ENCODE measurements around the gene TM9SF2. TPM values are rescaled to one million over a fixed set of nuclear protein-coding genes. Genes with fewer than 3 reads are reported as not detected.

The TM9SF2 gene
- total RNA-seq, 4 donors from 2014 or later = 19.8 to 189 (median 107) TPM

GRCh38 chr13:99496184-99497142 is 4.8 kb upstream of the TM9SF2 start:
- Histone ChIP-seq H3K27ac (peak overlapping the region; percentile 79 to 87 (median 84)), H3K4me3 (peak overlapping the region; percentile 35 to 55 (median 44)), H3K9me3 (no peaks in the 10 kb centered on the region), H3K4me1 (peaks cover 0 to 26% (median 6%) of the 10 kb centered on the region in 4 donors), H3K36me3 (no peaks in the 10 kb centered on the region), H3K27me3 (no peaks in the 10 kb centered on the region)
- TF ChIP-seq CTCF (IDR thresholded peaks at IDR 0.05) = peak in 1 of 6 experiments; percentile 2
- peak; percentile 29 to 55 for TF ChIP-seq POLR2A (IDR thresholded peaks at IDR 0.05)
- DNase-seq = peak; percentile 57 to 89 (median 74)

GRCh38 chr13:99498171-99499161 is 2.8 kb upstream of the TM9SF2 start:
- peak; percentile 98 to 99 (median 99) for DNase-seq
- Histone ChIP-seq H3K36me3 (no peaks in the 10 kb centered on the region), H3K9me3 (no peaks in the 10 kb centered on the region), H3K27ac (peak overlapping the region; percentile 79 to 91 (median 85)), H3K4me1 (peaks cover 0 to 38% (median 12%) of the 10 kb centered on the region in 4 donors), H3K27me3 (no peaks in the 10 kb centered on the region), H3K4me3 (peak overlapping the region; percentile 26 to 59 (median 50))
- TF ChIP-seq POLR2A (IDR thresholded peaks at IDR 0.05) (peak; percentile 62 to 84), CTCF (IDR thresholded peaks at IDR 0.05) (no peak)

GRCh38 chr13:99500839-99501183 is 461 bp upstream of the TM9SF2 start:
- no peaks in the 10 kb centered on the region for H3K27me3 ChIP-seq

GRCh38 chr13:99501848-99502301 is 603 bp downstream of the TM9SF2 start:
- Histone ChIP-seq H3K27ac (peak overlapping the region; percentile 86 to 92 (median 88)), H3K9me3 (no peaks in the 10 kb centered on the region), H3K36me3 (no peaks in the 10 kb centered on the region), H3K27me3 (no peaks in the 10 kb centered on the region), H3K4me1 (peaks cover 0 to 55% (median 15%) of the 10 kb centered on the region in 4 donors), H3K4me3 (peak overlapping the region; percentile 61 to 87 (median 70))
- TF ChIP-seq CTCF (IDR thresholded peaks at IDR 0.05) (no peak), POLR2A (IDR thresholded peaks at IDR 0.05) (peak; percentile 18 to 39)
- DNase-seq = peak; percentile 39 to 67 (median 61)

More at GRCh38 chr13:99500839-99501183, 461 bp upstream of the TM9SF2 start:
- DNase-seq = no peak
- no peaks in the 10 kb centered on the region for H3K36me3 ChIP-seq
- peak overlapping the region; percentile 86 to 92 (median 88) for H3K27ac ChIP-seq
- H3K4me3 ChIP-seq = peak overlapping the region; percentile 61 to 87 (median 70)
- H3K9me3 ChIP-seq = no peaks in the 10 kb centered on the region
- peaks cover 0 to 53% (median 13%) of the 10 kb centered on the region in 4 donors for H3K4me1 ChIP-seq
- TF ChIP-seq CTCF (IDR thresholded peaks at IDR 0.05) (no peak), POLR2A (IDR thresholded peaks at IDR 0.05) (no peak)

GRCh38 chr13:99505814-99506269 is 4.6 kb downstream of the TM9SF2 start:
- H3K27me3 ChIP-seq = no peaks in the 10 kb centered on the region
- H3K4me3 ChIP-seq = no peak overlapping the region
- peaks cover 0 to 16% (median 0%) of the 10 kb centered on the region in 3 donors for H3K36me3 ChIP-seq
- peaks cover 0 to 48% (median 18%) of the 10 kb centered on the region in 4 donors for H3K4me1 ChIP-seq
- no peak for DNase-seq
- no peak overlapping the region for H3K27ac ChIP-seq
- TF ChIP-seq CTCF (IDR thresholded peaks at IDR 0.05) (peak; percentile 11 to 54 (median 25)), POLR2A (IDR thresholded peaks at IDR 0.05) (no peak)
- peaks cover 0 to 7% (median 0%) of the 10 kb centered on the region in 4 donors for H3K9me3 ChIP-seq

All from Peyer's patch (tissue), 4 donors.